ENCODE results near the gene RAD51B. TPM values are rescaled to one million over a fixed set of nuclear protein-coding genes. Genes with fewer than 3 reads are reported as not detected.

The RAD51B gene
- total and polyA plus RNA-seq, 9 donors = 21.6 to 70.1 (median 35.1) TPM

GRCh38 chr14:68144051-68144681 lies 324.6 kb downstream of the RAD51B start:
- WGBS, 3 donors = 60 to 71% (median 70%) methylated on average over 3 of the region's 3 CpGs
- DNase-seq = peak in 1 of 5 donors; percentile 43
- intact Hi-C loops (cut with DNase I) = loop anchor here in 2 of 4 donors (10.0 kb wide), 3 partner anchors 91 to 651 kb away; partner anchors contain the start of gene ZFP36L1 (in 1 of the 2)
- TF ChIP-seq EP300 (IDR thresholded peaks at IDR 0.05) = no peak
- no peak for TF ChIP-seq POLR2A (IDR thresholded peaks at IDR 0.05)
- no peak for TF ChIP-seq CTCF (IDR thresholded peaks at IDR 0.05)
- H3K9me3 ChIP-seq = no peaks in the 10 kb centered on the region
- no peaks in the 10 kb centered on the region for H3K36me3 ChIP-seq
- no peak overlapping the region for H3K4me3 ChIP-seq
- peak overlapping the region in 1 of 2 donors; percentile 81 for H3K27ac ChIP-seq
- peaks cover 27% of the 10 kb centered on the region for H3K4me1 ChIP-seq (ENCODE audit: insufficient read depth)
- no peaks in the 10 kb centered on the region for H3K27me3 ChIP-seq

- TF ChIP-seq CTCF (IDR thresholded peaks at IDR 0.05) (no peak), EP300 (IDR thresholded peaks at IDR 0.05) (no peak), POLR2A (IDR thresholded peaks at IDR 0.05) (no peak)
- no peak for DNase-seq
- H3K36me3 ChIP-seq = no peaks in the 10 kb centered on the region
- intact Hi-C loops (cut with DNase I) = loop anchor here in 2 of 4 donors (10.0 kb wide), 3 partner anchors 90 to 650 kb away; partner anchors contain the start of gene ZFP36L1 (in 1 of the 2)
- 95 to 98% (median 96%) methylated on average over 2 of the region's 2 CpGs for WGBS, 3 donors
- H3K27ac ChIP-seq = peak overlapping the region in 1 of 2 donors; percentile 81
- peaks cover 23% of the 10 kb centered on the region for H3K4me1 ChIP-seq (ENCODE audit: insufficient read depth)
- no peaks in the 10 kb centered on the region for H3K9me3 ChIP-seq
- no peak overlapping the region for H3K4me3 ChIP-seq
- no peaks in the 10 kb centered on the region for H3K27me3 ChIP-seq
Observed at GRCh38 chr14:68145036-68145435, 325.5 kb downstream of the RAD51B start.

- no peaks in the 10 kb centered on the region for H3K36me3 ChIP-seq
- peak overlapping the region in 1 of 2 donors; percentile 81 for H3K27ac ChIP-seq
- intact Hi-C loops (cut with DNase I) = loop anchor here in 2 of 4 donors (10.0 kb wide), 3 partner anchors 89 to 649 kb away; partner anchors contain the start of gene ZFP36L1 (in 1 of the 2)
- H3K4me1 ChIP-seq (ENCODE audit: insufficient read depth) = peaks cover 18% of the 10 kb centered on the region
- H3K9me3 ChIP-seq = no peaks in the 10 kb centered on the region
- DNase-seq = no peak
- TF ChIP-seq POLR2A (IDR thresholded peaks at IDR 0.05) (no peak), EP300 (IDR thresholded peaks at IDR 0.05) (no peak), CTCF (IDR thresholded peaks at IDR 0.05) (no peak)
- no peaks in the 10 kb centered on the region for H3K27me3 ChIP-seq
- H3K4me3 ChIP-seq = no peak overlapping the region
Observed at GRCh38 chr14:68145539-68145938, 326.0 kb downstream of the RAD51B start.

- intact Hi-C loops (cut with DNase I) = loop anchor here in 2 of 4 donors (10.0 kb wide), 3 partner anchors 88 to 648 kb away; partner anchors contain the start of gene ZFP36L1 (in 1 of the 2)
- Histone ChIP-seq H3K36me3 (no peaks in the 10 kb centered on the region), H3K4me3 (no peak overlapping the region), H3K27me3 (no peaks in the 10 kb centered on the region), H3K27ac (no peak overlapping the region), H3K4me1 (ENCODE audit: insufficient read depth) (peaks cover 16% of the 10 kb centered on the region), H3K9me3 (no peaks in the 10 kb centered on the region)
- WGBS, 3 donors = 17 to 31% (median 25%) methylated on average over 3 of the region's 3 CpGs
- DNase-seq = no peak
- TF ChIP-seq EP300 (IDR thresholded peaks at IDR 0.05) (no peak), POLR2A (IDR thresholded peaks at IDR 0.05) (no peak), CTCF (IDR thresholded peaks at IDR 0.05) (no peak)
Observed at GRCh38 chr14:68146818-68147217, 327.2 kb downstream of the RAD51B start.

Measured in ovary (tissue), 9 donors.